Hematopoietic multipotent progenitor cell treated with erythropoietin and hydrocortisone succinate and interleukin-3 and kit ligand, for 4 days (in vitro differentiated cells): Measurements from ENCODE around the gene AHNAK2.
"Not testable (repeated sequence)": the region's sequence is repeated elsewhere in the genome, so short reads cannot be mapped to it uniquely, and the experiment has no call there.

ENCODE experiments used
- DNase-seq: peaks from one replicate; pipeline ENCODE4 v3.0.0-alpha.2; 2015

The AHNAK2 gene

GRCh38 chr14:104950021-104950420 lies 28.2 kb downstream of the AHNAK2 start:
- DNase-seq = no peak

DNA sequence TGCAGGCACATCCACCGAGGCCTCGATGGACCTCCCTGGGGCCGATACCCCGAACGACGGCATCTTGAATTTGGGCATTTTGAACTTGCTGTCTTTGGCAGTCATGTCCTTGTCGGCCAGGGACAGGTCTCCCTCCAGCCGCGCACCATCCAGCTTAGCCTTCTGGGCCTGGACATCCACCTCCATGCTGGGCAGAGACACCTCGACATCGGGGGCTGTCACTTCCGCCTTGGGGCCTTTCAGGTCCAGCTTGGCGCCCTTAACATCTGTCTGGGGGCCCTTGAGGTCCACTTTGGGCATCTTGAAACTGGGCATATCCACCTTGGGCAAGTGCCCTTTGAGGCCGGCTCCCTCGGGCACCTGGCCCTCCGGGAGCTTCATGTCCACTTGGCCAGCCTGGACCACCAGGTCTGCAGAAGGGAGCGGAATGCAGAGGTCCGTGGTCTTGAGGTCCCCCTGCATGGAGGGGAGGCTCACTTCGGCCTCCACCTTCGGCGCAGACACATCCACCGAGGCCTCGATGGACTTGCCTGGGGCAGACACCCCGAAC lies 28.7 kb downstream of the AHNAK2 start:
- not testable (repeated sequence) for DNase-seq

GRCh38 chr14:104948736-104949031 lies 29.5 kb downstream of the AHNAK2 start:
- DNase-seq = no peak

- DNase-seq = not testable (repeated sequence)
Measured at GRCh38 chr14:104947881-104948735, 30.1 kb downstream of the AHNAK2 start.

DNA sequence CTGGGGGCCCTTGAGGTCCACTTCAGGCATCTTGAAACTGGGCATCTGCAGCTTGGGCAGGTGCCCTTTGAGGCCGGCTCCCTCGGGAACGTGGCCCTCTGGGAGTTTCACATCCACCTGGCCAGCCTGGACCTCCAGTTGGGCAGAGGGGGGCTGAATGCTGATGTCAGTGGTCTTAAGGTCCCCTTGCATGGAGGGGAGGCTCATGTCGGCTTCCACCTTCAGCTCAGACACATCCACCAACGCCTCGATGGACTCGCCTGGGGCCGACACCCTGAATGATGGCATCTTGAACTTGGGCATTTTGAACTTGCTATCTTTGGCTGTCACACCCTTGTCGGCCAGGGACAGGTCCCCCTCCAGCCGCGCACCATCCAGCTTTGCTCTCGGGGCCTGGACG lies 31.0 kb downstream of the AHNAK2 start:
- DNase-seq = not testable (repeated sequence)

GRCh38 chr14:104945986-104946965 lies 31.9 kb downstream of the AHNAK2 start:
- DNase-seq = not testable (repeated sequence)

- DNase-seq = not testable (repeated sequence)
Measured at GRCh38 chr14:104945266-104945665, 32.9 kb downstream of the AHNAK2 start.

- not testable (repeated sequence) for DNase-seq
Measured at GRCh38 chr14:104944436-104945205, 33.6 kb downstream of the AHNAK2 start.

GRCh38 chr14:104944016-104944308 lies 34.2 kb downstream of the AHNAK2 start:
- DNase-seq = not testable (repeated sequence)

- DNase-seq = not testable (repeated sequence)
Measured at GRCh38 chr14:104943216-104944015, 34.8 kb downstream of the AHNAK2 start.

DNA sequence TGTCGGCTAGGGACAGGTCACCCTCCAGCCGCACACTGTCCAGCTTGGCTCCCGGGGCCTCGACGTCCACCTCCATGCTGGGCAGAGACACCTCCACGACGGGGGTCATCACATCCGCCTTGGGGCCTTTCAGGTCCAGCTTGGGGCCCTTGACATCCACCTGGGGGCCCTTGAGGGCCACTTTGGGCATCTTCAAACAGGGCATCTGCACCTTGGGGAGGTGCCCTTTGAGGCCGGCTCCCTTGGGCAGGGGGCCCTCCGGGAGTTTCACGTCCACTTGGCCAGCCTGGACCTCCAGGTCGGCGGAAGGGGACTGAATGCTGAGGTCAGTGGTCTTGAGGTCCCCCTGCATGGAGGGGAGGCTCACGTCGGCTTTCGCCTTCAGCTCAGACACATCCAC lies 35.6 kb downstream of the AHNAK2 start:
- DNase-seq = no peak

DNA sequence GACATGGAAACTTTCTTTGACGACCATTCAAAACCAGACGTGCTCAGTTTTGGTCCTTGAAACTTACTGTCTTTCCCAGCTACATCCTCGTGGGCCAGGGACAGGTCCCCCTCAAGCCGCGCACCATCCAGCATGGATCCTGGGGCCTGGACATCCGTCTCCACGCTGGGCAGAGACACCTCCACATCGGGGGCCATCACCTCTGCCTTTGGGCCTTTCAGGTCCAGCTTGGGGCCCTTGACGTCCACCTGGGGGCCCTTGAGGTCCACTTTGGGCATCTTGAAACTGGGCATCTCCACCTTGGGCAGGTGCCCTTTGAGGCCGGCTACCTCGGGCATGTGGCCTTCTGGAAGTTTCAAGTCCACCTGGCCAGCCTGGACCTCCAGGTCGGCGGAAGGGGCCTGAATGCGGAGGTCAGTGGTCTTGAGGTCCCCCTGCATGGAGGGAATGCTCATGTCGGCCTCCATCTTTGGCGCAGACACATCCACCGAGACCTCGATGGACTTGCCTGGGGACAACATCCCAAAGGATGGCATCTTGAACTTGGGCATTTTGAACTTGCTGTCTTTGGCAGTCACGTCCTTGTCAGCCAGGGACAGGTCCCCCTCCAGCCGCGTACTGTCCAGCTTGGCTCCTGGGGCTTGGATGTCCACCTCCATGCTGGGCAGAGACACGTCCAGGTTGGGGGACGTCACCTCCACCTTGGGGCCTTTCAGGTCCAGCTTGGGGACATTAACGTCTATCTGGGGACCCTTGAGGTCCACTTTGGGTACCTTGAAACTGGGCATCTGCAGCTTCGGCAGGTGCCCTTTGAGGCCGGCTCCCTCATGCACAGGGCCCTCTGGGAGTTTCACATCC lies 36.4 kb downstream of the AHNAK2 start:
- DNase-seq = no peak

- no peak for DNase-seq
Measured at GRCh38 chr14:104940526-104941150, 37.5 kb downstream of the AHNAK2 start.

DNA sequence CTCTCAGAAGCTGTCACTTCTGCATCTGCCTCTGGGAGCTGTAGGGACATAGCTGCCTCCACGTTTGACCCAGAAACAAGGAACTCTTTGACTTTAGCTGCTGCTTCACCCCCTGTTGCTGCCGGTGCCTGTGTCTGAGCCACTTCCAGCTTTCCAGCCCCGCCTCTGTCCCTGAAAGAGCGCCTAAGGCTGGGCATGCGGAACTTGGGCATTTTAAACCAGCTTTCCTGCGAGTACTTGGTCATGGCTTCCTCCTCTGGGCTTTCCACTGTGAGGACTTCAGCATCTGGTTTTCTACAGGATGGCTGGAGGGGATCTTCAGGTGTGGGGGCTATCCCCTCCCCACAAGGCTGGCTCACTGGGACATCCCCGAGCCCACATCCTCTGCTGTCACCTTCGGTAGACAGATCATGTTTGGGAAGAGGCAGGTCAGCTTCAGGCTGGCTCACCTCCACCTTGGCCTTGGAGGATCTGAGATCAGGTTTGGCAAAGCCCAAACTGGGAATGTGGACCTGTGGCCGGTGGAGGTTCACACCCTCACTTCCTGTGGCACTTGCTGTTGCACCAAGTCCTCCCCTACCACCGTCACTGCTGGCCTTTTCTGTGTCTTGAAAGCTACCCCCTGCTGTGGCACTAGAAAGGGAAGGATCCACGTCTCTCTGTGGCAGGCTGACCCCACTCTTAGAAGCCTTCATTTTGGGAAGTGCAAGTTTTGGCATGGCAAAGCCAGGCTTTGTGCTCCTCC lies 38.3 kb downstream of the AHNAK2 start:
- DNase-seq = no peak

- DNase-seq = no peak
Measured at GRCh38 chr14:104938960-104939359, 39.2 kb downstream of the AHNAK2 start.

- no peak for DNase-seq
Measured at GRCh38 chr14:104938436-104938835, 39.7 kb downstream of the AHNAK2 start.

- DNase-seq = no peak
Measured at GRCh38 chr14:104937694-104938365, 40.3 kb downstream of the AHNAK2 start.

- DNase-seq = no peak
Measured at GRCh38 chr14:104937161-104937560, 41.0 kb downstream of the AHNAK2 start.
